SK-N-MC (cell line): ENCODE results near the gene HSPBP1.

ENCODE experiments used
- DNase-seq: peaks from one replicate; pipeline ENCODE4 v3.0.0-alpha.2; 2011; ENCODE audit warnings: low read depth, low spot score
- H3K27ac ChIP-seq: fragments of 200-600 bp; sonication (generic); 2 replicates; pipeline ENCODE4 v1.5.1; 2016; ENCODE audit warnings: mixed run types
- H3K36me3 ChIP-seq: fragments of 200-600 bp; sonication (generic); 2 replicates; pipeline ENCODE4 v1.6.1; 2017; ENCODE audit warnings: antibody characterized with exemption, low read length, mixed read lengths; ENCODE audit not compliant: insufficient read depth
- H3K4me3 ChIP-seq: fragments of 200-600 bp; sonication (generic); 2 replicates; pipeline ENCODE4 v1.5.1; 2016
- H3K9ac ChIP-seq: fragments of 200-600 bp; sonication (generic); 2 replicates; pipeline ENCODE4 v1.8.0; 2017; ENCODE audit warnings: mixed run types, mixed read lengths; ENCODE audit not compliant: insufficient read length
- H3K9me3 ChIP-seq: fragments of 200-600 bp; sonication (generic); 2 replicates; pipeline ENCODE4 v1.6.1; 2017; ENCODE audit warnings: low read depth, mild to moderate bottlenecking, antibody characterized with exemption, low read length, moderate library complexity, mixed read lengths
- EZH2 ChIP-seq: fragments of 200-600 bp; sonication (generic); IDR thresholded peaks from one replicate; pipeline ENCODE4 v1.6.1; 2017; ENCODE audit warnings: antibody characterized with exemption
- FOXP2 ChIP-seq: optimal IDR thresholded peaks from 2 replicates; pipeline ENCODE3; 2011; ENCODE audit warnings: mild to moderate bottlenecking, moderate library complexity; ENCODE audit not compliant: insufficient read depth; ENCODE audit errors: extremely low read length, control extremely low read depth
- POLR2AphosphoS5 ChIP-seq: IDR thresholded peaks from 2 replicates; pipeline ENCODE4 v1.6.1; 2012; ENCODE audit warnings: mild to moderate bottlenecking, low read depth, low read length, borderline replicate concordance

The HSPBP1 gene

GRCh38 chr19:55272142-55272541, 7.8 kb downstream of the HSPBP1 start:
- Histone ChIP-seq H3K4me3 (no peak overlapping the region), H3K36me3 (peaks cover 7% of the 10 kb centered on the region; the same call in 1 of the 2 replicates), H3K27ac (no peak overlapping the region), H3K9ac (no peak overlapping the region), H3K9me3 (no peaks in the 10 kb centered on the region)
- no peak for DNase-seq
- TF ChIP-seq POLR2AphosphoS5 (no peak), FOXP2 (no peak), EZH2 (no peak)

- TF ChIP-seq EZH2 (no peak), FOXP2 (no peak), POLR2AphosphoS5 (no peak)
- no peak overlapping the region for H3K27ac ChIP-seq
- DNase-seq, result no peak
- H3K9ac ChIP-seq, result no peak overlapping the region
- no peak overlapping the region for H3K4me3 ChIP-seq
- no peaks in the 10 kb centered on the region for H3K9me3 ChIP-seq
- H3K36me3 ChIP-seq, result peaks cover 7% of the 10 kb centered on the region; the same call in 1 of the 2 replicates
These were observed 9.6 kb downstream of the HSPBP1 start for GRCh38 chr19:55270172-55270942.

- Histone ChIP-seq H3K4me3 (no peak overlapping the region), H3K27ac (no peak overlapping the region), H3K9me3 (no peaks in the 10 kb centered on the region), H3K36me3 (peaks cover 7% of the 10 kb centered on the region; the same call in 1 of the 2 replicates), H3K9ac (no peak overlapping the region)
- DNase-seq, result no peak
- TF ChIP-seq POLR2AphosphoS5 (no peak), FOXP2 (no peak), EZH2 (no peak)
These were observed 10.6 kb downstream of the HSPBP1 start for GRCh38 chr19:55269299-55269698.

GRCh38 chr19:55266840-55267239, 13.1 kb downstream of the HSPBP1 start:
- peaks cover 3% of the 10 kb centered on the region; the same call in 1 of the 2 replicates for H3K36me3 ChIP-seq
- H3K27ac ChIP-seq, result no peak overlapping the region
- no peaks in the 10 kb centered on the region for H3K9me3 ChIP-seq
- TF ChIP-seq FOXP2 (no peak), POLR2AphosphoS5 (no peak), EZH2 (no peak)
- no peak overlapping the region for H3K9ac ChIP-seq
- H3K4me3 ChIP-seq, result no peak overlapping the region
- DNase-seq, result no peak

GRCh38 chr19:55266404-55266803, 13.5 kb downstream of the HSPBP1 start:
- Histone ChIP-seq H3K9ac (no peak overlapping the region), H3K9me3 (no peaks in the 10 kb centered on the region), H3K36me3 (peaks cover 2% of the 10 kb centered on the region; the same call in 1 of the 2 replicates), H3K27ac (no peak overlapping the region), H3K4me3 (no peak overlapping the region)
- TF ChIP-seq FOXP2, result no peak
- no peak for TF ChIP-seq POLR2AphosphoS5
- no peak for TF ChIP-seq EZH2
- no peak for DNase-seq

- no peaks in the 10 kb centered on the region; the same call in 1 of the 2 replicates for H3K36me3 ChIP-seq
- H3K9me3 ChIP-seq, result no peaks in the 10 kb centered on the region
- H3K4me3 ChIP-seq, result no peak overlapping the region
- H3K9ac ChIP-seq, result no peak overlapping the region
- TF ChIP-seq FOXP2 (no peak), EZH2 (no peak), POLR2AphosphoS5 (no peak)
- no peak overlapping the region for H3K27ac ChIP-seq
- no peak for DNase-seq
These were observed 14.1 kb downstream of the HSPBP1 start for GRCh38 chr19:55265723-55266386.

- DNase-seq, result no peak
- H3K36me3 ChIP-seq, result no peaks in the 10 kb centered on the region; the same call in 1 of the 2 replicates
- no peak overlapping the region for H3K4me3 ChIP-seq
- TF ChIP-seq FOXP2 (no peak), EZH2 (no peak), POLR2AphosphoS5 (no peak)
- no peak overlapping the region for H3K9ac ChIP-seq
- H3K9me3 ChIP-seq, result no peaks in the 10 kb centered on the region
- H3K27ac ChIP-seq, result no peak overlapping the region
These were observed 14.7 kb downstream of the HSPBP1 start for GRCh38 chr19:55265173-55265572.

- TF ChIP-seq POLR2AphosphoS5, result no peak
- no peak for TF ChIP-seq EZH2
- TF ChIP-seq FOXP2, result no peak
- Histone ChIP-seq H3K27ac (no peak overlapping the region), H3K9me3 (no peaks in the 10 kb centered on the region), H3K36me3 (no peaks in the 10 kb centered on the region; the same call in 1 of the 2 replicates), H3K9ac (no peak overlapping the region), H3K4me3 (no peak overlapping the region)
- DNase-seq, result no peak
These were observed 15.4 kb downstream of the HSPBP1 start for GRCh38 chr19:55264531-55264930.
